Mammary epithelial cell (primary cell): ENCODE results near the gene ANKRD10.

Source experiments
- EZH2 ChIP-seq: IDR thresholded peaks from 2 replicates; pipeline ENCODE4 v1.6.1; 2012; ENCODE audit warnings: low read length, inconsistent platforms, borderline replicate concordance
- TF ChIP-seq, protein P1 (sequence below), 2 donors: IDR thresholded peaks in 1 of 2; conservative IDR thresholded peaks in 1 of 2; 2 replicates each; pipeline ENCODE4 v1.5.1; 2011 to 2012; ENCODE audit warnings: inconsistent platforms in 2 of 2, low read length in 2 of 2, mild to moderate bottlenecking in 2 of 2, control low read depth in 1 of 2, low read depth in 1 of 2; ENCODE audit not compliant: insufficient read depth in 1 of 2; ENCODE audit errors: extremely low read depth in 1 of 2

DNA sequence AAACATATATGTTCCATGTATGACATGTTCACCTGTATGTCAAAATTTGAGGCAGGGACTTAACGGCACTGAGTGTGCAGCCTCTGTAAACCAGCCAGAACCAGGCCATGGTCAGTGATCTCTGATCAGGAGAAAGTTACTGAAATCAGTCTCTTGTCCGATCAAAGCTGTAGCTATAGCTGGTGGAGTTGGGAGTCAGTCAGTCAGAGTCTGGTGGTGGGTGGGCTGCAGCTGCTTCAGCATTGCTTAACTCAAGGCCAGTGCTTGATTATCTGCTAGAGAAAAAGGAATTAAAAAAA is 78.3 kb downstream of the ANKRD10 start:
- TF ChIP-seq, protein P1, sequence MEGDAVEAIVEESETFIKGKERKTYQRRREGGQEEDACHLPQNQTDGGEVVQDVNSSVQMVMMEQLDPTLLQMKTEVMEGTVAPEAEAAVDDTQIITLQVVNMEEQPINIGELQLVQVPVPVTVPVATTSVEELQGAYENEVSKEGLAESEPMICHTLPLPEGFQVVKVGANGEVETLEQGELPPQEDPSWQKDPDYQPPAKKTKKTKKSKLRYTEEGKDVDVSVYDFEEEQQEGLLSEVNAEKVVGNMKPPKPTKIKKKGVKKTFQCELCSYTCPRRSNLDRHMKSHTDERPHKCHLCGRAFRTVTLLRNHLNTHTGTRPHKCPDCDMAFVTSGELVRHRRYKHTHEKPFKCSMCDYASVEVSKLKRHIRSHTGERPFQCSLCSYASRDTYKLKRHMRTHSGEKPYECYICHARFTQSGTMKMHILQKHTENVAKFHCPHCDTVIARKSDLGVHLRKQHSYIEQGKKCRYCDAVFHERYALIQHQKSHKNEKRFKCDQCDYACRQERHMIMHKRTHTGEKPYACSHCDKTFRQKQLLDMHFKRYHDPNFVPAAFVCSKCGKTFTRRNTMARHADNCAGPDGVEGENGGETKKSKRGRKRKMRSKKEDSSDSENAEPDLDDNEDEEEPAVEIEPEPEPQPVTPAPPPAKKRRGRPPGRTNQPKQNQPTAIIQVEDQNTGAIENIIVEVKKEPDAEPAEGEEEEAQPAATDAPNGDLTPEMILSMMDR (conservative IDR thresholded peaks at IDR 0.05 in 1 of 2, IDR thresholded peaks at IDR 0.05 in 1 of 2; ENCODE audit: extremely low read depth in 1 of 2, insufficient read depth in 1 of 2, low read depth in 1 of 2, low read length in 2 of 2), result no peak
- no peak for TF ChIP-seq EZH2
